Neural cell (in vitro differentiated cells): ENCODE data around the gene STK32A.

Source experiments
- CTCF ChIP-seq: fragments of 450-650 bp; IDR thresholded peaks from 2 replicates; pipeline ENCODE4 v1.5.1; 2014; ENCODE audit warnings: antibody characterized with exemption, mild to moderate bottlenecking, moderate library complexity; ENCODE audit not compliant: poor library complexity, severe bottlenecking
- EZH2 ChIP-seq: fragments of 200-600, 300-800 bp; shearing (Covaris generic), sonication (generic); IDR thresholded peaks from 2 replicates; pipeline ENCODE4 v1.6.1; 2014; ENCODE audit warnings: antibody characterized with exemption, low read length, borderline replicate concordance, mild to moderate bottlenecking; ENCODE audit not compliant: insufficient read depth, poor library complexity, severe bottlenecking
- POLR2AphosphoS5 ChIP-seq: IDR thresholded peaks from 2 replicates; pipeline ENCODE4 v1.6.1; 2012
- SMC3 ChIP-seq: fragments of 450-650 bp; conservative IDR thresholded peaks from 2 replicates; pipeline ENCODE4 v1.6.1; 2014; ENCODE audit warnings: antibody characterized with exemption, mild to moderate bottlenecking, moderate library complexity; ENCODE audit not compliant: poor library complexity
- TAF1 ChIP-seq: IDR thresholded peaks from 2 replicates; pipeline ENCODE4 v1.6.1; 2012; ENCODE audit warnings: low read depth

GRCh38 chr5:147400881-147401280, 166.1 kb downstream of the STK32A start:
- no peak for TF ChIP-seq CTCF
- no peak for TF ChIP-seq EZH2
- no peak for TF ChIP-seq TAF1
- no peak for TF ChIP-seq POLR2AphosphoS5
- TF ChIP-seq SMC3 = no peak
